OCI-LY7 (cell line): ENCODE measurements around the gene GOSR1.
"Not testable (repeated sequence)": the region's sequence is repeated elsewhere in the genome, so short reads cannot be mapped to it uniquely, and the experiment has no call there.

Source experiments
- EZH2phosphoT487 ChIP-seq: fragments of 200-600 bp; sonication (generic); IDR thresholded peaks from 2 replicates; pipeline ENCODE4 v1.6.1; 2018; ENCODE audit warnings: low read depth, borderline replicate concordance, mild to moderate bottlenecking, mixed run types, antibody characterized with exemption, low read length, moderate library complexity, mixed read lengths
- TF ChIP-seq, protein P1 (sequence below): fragments of 200-600 bp; sonication (generic); conservative IDR thresholded peaks from 2 replicates; pipeline ENCODE4 v1.5.1; 2014; ENCODE audit warnings: mild to moderate bottlenecking, antibody characterized with exemption, low read length, moderate library complexity, mixed read lengths

- TF ChIP-seq, protein P1, sequence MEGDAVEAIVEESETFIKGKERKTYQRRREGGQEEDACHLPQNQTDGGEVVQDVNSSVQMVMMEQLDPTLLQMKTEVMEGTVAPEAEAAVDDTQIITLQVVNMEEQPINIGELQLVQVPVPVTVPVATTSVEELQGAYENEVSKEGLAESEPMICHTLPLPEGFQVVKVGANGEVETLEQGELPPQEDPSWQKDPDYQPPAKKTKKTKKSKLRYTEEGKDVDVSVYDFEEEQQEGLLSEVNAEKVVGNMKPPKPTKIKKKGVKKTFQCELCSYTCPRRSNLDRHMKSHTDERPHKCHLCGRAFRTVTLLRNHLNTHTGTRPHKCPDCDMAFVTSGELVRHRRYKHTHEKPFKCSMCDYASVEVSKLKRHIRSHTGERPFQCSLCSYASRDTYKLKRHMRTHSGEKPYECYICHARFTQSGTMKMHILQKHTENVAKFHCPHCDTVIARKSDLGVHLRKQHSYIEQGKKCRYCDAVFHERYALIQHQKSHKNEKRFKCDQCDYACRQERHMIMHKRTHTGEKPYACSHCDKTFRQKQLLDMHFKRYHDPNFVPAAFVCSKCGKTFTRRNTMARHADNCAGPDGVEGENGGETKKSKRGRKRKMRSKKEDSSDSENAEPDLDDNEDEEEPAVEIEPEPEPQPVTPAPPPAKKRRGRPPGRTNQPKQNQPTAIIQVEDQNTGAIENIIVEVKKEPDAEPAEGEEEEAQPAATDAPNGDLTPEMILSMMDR: not testable (repeated sequence)
- not testable (repeated sequence) for TF ChIP-seq EZH2phosphoT487
Measured at GRCh38 chr17:30563905-30564390, 86.7 kb downstream of the GOSR1 start.
